SK-N-MC (cell line): Measurements from ENCODE around the gene CRYZ.

Experiments
- EZH2 ChIP-seq: fragments of 200-600 bp; sonication (generic); IDR thresholded peaks from one replicate; pipeline ENCODE4 v1.6.1; 2017; ENCODE audit warnings: antibody characterized with exemption
- FOXP2 ChIP-seq: optimal IDR thresholded peaks from 2 replicates; pipeline ENCODE3; 2011; ENCODE audit warnings: mild to moderate bottlenecking, moderate library complexity; ENCODE audit not compliant: insufficient read depth; ENCODE audit errors: extremely low read length, control extremely low read depth
- POLR2AphosphoS5 ChIP-seq: IDR thresholded peaks from 2 replicates; pipeline ENCODE4 v1.6.1; 2012; ENCODE audit warnings: mild to moderate bottlenecking, low read depth, low read length, borderline replicate concordance

- no peak for TF ChIP-seq EZH2
- no peak for TF ChIP-seq POLR2AphosphoS5
- no peak for TF ChIP-seq FOXP2
Measured at GRCh38 chr1:74714429-74715235, 18.2 kb downstream of the CRYZ start.
